BJ (cell line): Measurements from ENCODE around the gene TNNT3. TPM values are rescaled to one million over a fixed set of nuclear protein-coding genes. Genes with fewer than 3 reads are reported as not detected.
"Not testable (repeated sequence)": the region's sequence is repeated elsewhere in the genome, so short reads cannot be mapped to it uniquely, and the experiment has no call there.

ENCODE experiments used
- CTCF ChIA-PET: fragments of 350-600 bp; formaldehyde crosslinking; extraction: SDS; loops from one replicate; lab custom pipeline; 2021; ENCODE audit warnings: antibody characterized with exemption, inconsistent platforms; lab: Yijun Ruan, JAX
- POLR2A ChIA-PET: fragments of 300-600 bp; sonication (Branson Sonifier 250); formaldehyde crosslinking; extraction: SDS; loops from one replicate; lab custom pipeline; 2021; ENCODE audit warnings: antibody characterized with exemption; lab: Charles Lee
- DNase-seq: peaks from one replicate; pipeline ENCODE4 v3.0.0-alpha.2; 2011; ENCODE audit warnings: low read depth
- H3K27me3 ChIP-seq: 2 replicates; pipeline ENCODE4 v1.6.0; 2011; ENCODE audit warnings: low read length; ENCODE audit not compliant: control insufficient read depth, insufficient read depth
- H3K36me3 ChIP-seq: 2 replicates; pipeline ENCODE4 v1.5.1; 2011; ENCODE audit warnings: low read length; ENCODE audit not compliant: control insufficient read depth, insufficient read depth
- H3K4me3 ChIP-seq: 2 replicates; pipeline ENCODE4 v1.5.1; 2011; ENCODE audit warnings: low read depth, mild to moderate bottlenecking, control low read depth, low read length
- CTCF ChIP-seq: IDR thresholded peaks from 2 replicates; pipeline ENCODE4 v1.5.1; 2011; ENCODE audit warnings: low read depth, mild to moderate bottlenecking, control low read depth, inconsistent platforms, low read length, moderate library complexity; ENCODE audit not compliant: insufficient read depth
- polyA plus RNA-seq: library from polyadenylated mRNA; depleted of rRNA; stranded (reverse); fragments of >200 nt; gene quantifications from 2 replicates; pipeline ENCODE4 v1.2.3, GENCODE V29; 2011

TNNT3 gene
- polyA plus RNA-seq, 1 experiment = not detected

GRCh38 chr11:1872267-1872985 lies 47.1 kb upstream of the TNNT3 start:
- ChIA-PET CTCF (interaction anchor here (0.6 to 1.1 kb wide), 2 partner anchors 279 to 563 kb away, joined by 3 read pairs; no protein-coding TSS in a partner anchor), POLR2A (no interaction called here)

GRCh38 chr11:1873048-1873812 lies 46.3 kb upstream of the TNNT3 start:
- H3K27me3 ChIP-seq = peaks cover 2% of the 10 kb centered on the region; the same call in 1 of the 2 replicates
- ChIA-PET POLR2A (no interaction called here), CTCF (interaction anchor here (0.6 to 1.1 kb wide), 2 partner anchors 278 to 564 kb away, joined by 3 read pairs; no protein-coding TSS in a partner anchor)
- TF ChIP-seq CTCF = no peak
- DNase-seq = no peak
- H3K4me3 ChIP-seq = no peak overlapping the region
- H3K36me3 ChIP-seq = no peaks in the 10 kb centered on the region

More at GRCh38 chr11:1872267-1872985, 47.1 kb upstream of the TNNT3 start:
- Histone ChIP-seq H3K4me3 (no peak overlapping the region), H3K27me3 (peaks cover 2% of the 10 kb centered on the region; the same call in 1 of the 2 replicates), H3K36me3 (no peaks in the 10 kb centered on the region)
- no peak for TF ChIP-seq CTCF
- DNase-seq = no peak

- H3K4me3 ChIP-seq, CTCF ChIA-PET, DNase-seq, H3K36me3 ChIP-seq, POLR2A ChIA-PET, H3K27me3 ChIP-seq: not testable (repeated sequence)
Observed at GRCh38 chr11:1873813-1874150, 45.7 kb upstream of the TNNT3 start.

DNA sequence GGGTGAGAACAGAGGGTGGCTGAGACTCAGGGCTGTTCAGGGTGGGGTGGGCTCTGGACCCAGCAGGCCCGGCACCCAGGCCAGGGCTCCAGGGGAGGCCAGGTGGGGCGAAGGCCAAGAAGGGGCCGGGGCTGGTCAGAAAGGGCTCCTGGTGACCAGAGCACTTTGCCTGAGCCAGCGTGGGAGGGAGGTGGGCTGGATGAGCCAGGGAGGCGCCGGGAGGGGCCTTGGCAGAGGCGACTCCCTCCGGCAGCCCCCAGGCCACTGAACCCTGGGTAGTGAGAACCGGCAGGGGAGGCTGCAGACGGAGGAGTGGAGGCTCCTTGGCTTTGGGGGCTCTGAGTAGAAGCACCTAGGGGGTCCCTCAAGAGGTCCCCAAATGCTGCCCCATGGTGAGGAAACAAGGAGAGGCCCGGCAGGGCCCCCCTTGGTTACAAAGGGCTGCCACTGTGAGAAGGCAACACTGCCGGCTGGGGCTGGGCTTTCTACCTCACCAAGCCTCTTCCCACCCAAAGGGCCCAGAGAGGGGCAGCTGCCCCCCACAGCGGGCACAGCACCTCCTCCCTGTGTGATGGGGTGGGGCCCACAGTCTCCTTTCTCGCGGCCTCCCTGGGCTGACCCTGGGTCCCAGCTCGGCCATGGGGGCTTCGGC lies 44.9 kb upstream of the TNNT3 start:
- CTCF ChIA-PET = interaction anchor here (1.1 to 5.4 kb wide), 2 partner anchors 126 to 276 kb away, joined by 3 to 45 read pairs; no protein-coding TSS in a partner anchor
- DNase-seq, POLR2A ChIA-PET, H3K4me3 ChIP-seq, H3K27me3 ChIP-seq, H3K36me3 ChIP-seq: not testable (repeated sequence)

DNA sequence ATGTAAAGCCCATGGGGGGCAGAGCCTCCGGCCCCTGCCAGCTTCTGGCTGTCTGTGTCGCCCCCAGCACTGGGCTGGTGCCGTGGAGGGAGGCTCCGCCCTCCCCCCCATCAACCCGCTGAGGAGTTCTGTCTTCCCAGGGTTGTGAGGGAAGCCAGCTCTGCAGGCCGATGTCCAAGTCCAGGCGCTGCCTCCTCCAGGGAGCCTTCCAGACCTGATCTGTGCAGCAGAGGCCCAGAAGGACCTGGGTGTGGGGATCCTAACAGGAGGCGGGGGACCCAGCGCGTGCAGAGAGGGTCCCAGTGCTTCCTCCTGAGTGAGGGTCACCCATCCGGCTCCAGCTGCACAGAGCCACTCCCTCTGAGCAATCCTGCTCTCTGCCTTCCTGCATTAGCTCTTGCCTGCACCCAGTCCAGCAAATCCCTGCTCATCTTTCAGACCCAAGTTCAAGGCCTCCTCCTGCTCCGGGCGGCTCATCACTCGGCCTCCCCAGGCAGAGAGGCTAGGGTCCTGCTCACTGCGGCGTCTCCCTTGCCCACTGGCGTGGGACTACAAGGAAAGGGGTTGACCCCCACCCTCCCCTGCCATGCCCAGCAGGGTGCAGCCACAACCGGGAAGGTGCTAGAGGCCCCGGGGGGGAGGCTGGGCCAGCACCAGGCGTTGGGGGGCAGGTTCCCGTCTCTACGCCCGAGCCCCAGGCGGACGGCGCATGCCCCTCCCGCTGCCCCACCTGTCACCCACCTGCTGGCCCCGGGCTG lies 44.2 kb upstream of the TNNT3 start:
- H3K27me3 ChIP-seq = no peaks in the 10 kb centered on the region; the same call in 1 of the 2 replicates
- H3K36me3 ChIP-seq = no peaks in the 10 kb centered on the region
- TF ChIP-seq CTCF = no peak
- no peak for DNase-seq
- POLR2A ChIA-PET = no interaction called here
- CTCF ChIA-PET = interaction anchor here (1.1 to 5.4 kb wide), 7 partner anchors 27 to 276 kb away, joined by 3 to 45 read pairs (median 10); no protein-coding TSS in a partner anchor
- no peak overlapping the region for H3K4me3 ChIP-seq

GRCh38 chr11:1875851-1876301 lies 43.6 kb upstream of the TNNT3 start:
- H3K36me3 ChIP-seq, POLR2A ChIA-PET, H3K27me3 ChIP-seq, DNase-seq, H3K4me3 ChIP-seq: not testable (repeated sequence)
- CTCF ChIA-PET = interaction anchor here (1.0 to 5.4 kb wide), 19 partner anchors 9 to 280 kb away, joined by 3 to 45 read pairs (median 5); partner anchors contain the start of gene TNNI2
